Adrenal gland (tissue), 5 donors: ENCODE data around the gene FARP1.

Experiments
- POLR2A ChIP-seq, 2 donors: fragments of 450-650 bp; IDR thresholded peaks; one replicate each; pipeline ENCODE4 v1.6.1; 2017; ENCODE audit warnings: antibody characterized with exemption in 2 of 2, mild to moderate bottlenecking in 2 of 2, moderate library complexity in 1 of 2
- TF ChIP-seq, protein P1 (sequence below), 6 experiments: fragments of 450-650 bp in 4 of 6; fragments of 200-600 bp in 2 of 6; sonication (generic) in 1 of 6; IDR thresholded peaks; 1 replicate in 5 of 6; 2 replicates in 1 of 6; pipeline versions ENCODE4 v1.5.1 to v1.8.0; 2016 to 2021; ENCODE audit warnings: antibody characterized with exemption in 6 of 6, mild to moderate bottlenecking in 2 of 6, moderate library complexity in 1 of 6
- donor health status: DM: no; HTN: no; CAD: no.

DNA sequence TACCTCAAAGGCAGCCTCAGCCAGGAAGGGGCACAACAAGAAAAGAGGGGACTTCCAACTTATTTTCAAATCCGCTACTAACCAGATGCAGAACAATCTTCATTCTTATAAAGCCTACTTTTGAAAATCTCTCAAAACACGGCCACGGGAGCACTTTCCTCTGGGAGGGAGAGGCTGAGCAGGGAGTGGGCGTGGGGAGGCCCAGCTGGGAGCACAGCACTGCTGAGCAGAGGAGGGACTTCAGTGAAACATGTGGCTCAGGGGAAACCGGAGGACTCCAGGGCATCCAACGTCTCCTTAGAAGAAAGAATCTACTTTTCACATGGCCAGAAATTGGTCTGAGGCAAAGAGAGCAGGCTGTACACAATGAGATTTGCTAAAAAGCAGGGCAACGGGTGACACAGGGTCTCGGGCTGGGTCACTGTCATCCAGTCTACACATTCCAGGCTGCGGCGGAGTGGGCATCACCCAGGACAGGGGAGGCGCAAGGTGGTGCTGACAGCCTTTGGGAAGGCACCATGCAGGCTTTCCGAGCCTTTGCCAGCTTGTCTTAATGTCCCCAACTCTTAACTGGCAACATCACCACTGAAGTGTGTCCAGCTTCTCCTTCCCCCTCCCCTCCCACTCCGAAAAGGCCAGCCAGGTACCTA is 317.0 kb downstream of the FARP1 start:
- TF ChIP-seq, protein P1, sequence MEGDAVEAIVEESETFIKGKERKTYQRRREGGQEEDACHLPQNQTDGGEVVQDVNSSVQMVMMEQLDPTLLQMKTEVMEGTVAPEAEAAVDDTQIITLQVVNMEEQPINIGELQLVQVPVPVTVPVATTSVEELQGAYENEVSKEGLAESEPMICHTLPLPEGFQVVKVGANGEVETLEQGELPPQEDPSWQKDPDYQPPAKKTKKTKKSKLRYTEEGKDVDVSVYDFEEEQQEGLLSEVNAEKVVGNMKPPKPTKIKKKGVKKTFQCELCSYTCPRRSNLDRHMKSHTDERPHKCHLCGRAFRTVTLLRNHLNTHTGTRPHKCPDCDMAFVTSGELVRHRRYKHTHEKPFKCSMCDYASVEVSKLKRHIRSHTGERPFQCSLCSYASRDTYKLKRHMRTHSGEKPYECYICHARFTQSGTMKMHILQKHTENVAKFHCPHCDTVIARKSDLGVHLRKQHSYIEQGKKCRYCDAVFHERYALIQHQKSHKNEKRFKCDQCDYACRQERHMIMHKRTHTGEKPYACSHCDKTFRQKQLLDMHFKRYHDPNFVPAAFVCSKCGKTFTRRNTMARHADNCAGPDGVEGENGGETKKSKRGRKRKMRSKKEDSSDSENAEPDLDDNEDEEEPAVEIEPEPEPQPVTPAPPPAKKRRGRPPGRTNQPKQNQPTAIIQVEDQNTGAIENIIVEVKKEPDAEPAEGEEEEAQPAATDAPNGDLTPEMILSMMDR (IDR thresholded peaks at IDR 0.05), result no peak
- no peak for TF ChIP-seq POLR2A (IDR thresholded peaks at IDR 0.05)
